Measurements from ENCODE around the gene REN. TPM values are rescaled to one million over a fixed set of nuclear protein-coding genes. Genes with fewer than 3 reads are reported as not detected.

REN gene
- total and polyA plus RNA-seq, 2 of the 13 experiments (the other 11 are each of a cell fraction or from before 2014, with no cell fraction given): not detected

GRCh38 chr1:204151552-204152309 lies 14.4 kb downstream of the REN start, which contains the start of gene ETNK2 (continued):
- no peak for TF ChIP-seq GATA4 (IDR thresholded peaks at IDR 0.05; ENCODE audit: borderline replicate concordance, low read depth)
- TF ChIP-seq ZNF644 (CRISPR knock-in tag; IDR thresholded peaks at IDR 0.05; ENCODE audit: low read depth): no peak
- TF ChIP-seq, protein P1, sequence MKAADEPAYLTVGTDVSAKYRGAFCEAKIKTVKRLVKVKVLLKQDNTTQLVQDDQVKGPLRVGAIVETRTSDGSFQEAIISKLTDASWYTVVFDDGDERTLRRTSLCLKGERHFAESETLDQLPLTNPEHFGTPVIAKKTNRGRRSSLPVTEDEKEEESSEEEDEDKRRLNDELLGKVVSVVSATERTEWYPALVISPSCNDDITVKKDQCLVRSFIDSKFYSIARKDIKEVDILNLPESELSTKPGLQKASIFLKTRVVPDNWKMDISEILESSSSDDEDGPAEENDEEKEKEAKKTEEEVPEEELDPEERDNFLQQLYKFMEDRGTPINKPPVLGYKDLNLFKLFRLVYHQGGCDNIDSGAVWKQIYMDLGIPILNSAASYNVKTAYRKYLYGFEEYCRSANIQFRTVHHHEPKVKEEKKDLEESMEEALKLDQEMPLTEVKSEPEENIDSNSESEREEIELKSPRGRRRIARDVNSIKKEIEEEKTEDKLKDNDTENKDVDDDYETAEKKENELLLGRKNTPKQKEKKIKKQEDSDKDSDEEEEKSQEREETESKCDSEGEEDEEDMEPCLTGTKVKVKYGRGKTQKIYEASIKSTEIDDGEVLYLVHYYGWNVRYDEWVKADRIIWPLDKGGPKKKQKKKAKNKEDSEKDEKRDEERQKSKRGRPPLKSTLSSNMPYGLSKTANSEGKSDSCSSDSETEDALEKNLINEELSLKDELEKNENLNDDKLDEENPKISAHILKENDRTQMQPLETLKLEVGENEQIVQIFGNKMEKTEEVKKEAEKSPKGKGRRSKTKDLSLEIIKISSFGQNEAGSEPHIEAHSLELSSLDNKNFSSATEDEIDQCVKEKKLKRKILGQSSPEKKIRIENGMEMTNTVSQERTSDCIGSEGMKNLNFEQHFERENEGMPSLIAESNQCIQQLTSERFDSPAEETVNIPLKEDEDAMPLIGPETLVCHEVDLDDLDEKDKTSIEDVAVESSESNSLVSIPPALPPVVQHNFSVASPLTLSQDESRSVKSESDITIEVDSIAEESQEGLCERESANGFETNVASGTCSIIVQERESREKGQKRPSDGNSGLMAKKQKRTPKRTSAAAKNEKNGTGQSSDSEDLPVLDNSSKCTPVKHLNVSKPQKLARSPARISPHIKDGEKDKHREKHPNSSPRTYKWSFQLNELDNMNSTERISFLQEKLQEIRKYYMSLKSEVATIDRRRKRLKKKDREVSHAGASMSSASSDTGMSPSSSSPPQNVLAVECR (CRISPR knock-in tag; IDR thresholded peaks at IDR 0.05; ENCODE audit: borderline replicate concordance): peak; percentile 67; the same call in 1 of the 2 replicates
- TF ChIP-seq ZNF282 (IDR thresholded peaks at IDR 0.05; ENCODE audit: partially characterized antibody): no peak
- TF ChIP-seq ZFP62 (CRISPR knock-in tag; IDR thresholded peaks at IDR 0.05): no peak
- TF ChIP-seq ZNF580 (CRISPR knock-in tag; IDR thresholded peaks at IDR 0.05; ENCODE audit: borderline replicate concordance, low read depth): no peak
- no peak for TF ChIP-seq PHB2 (IDR thresholded peaks at IDR 0.05; ENCODE audit: partially characterized antibody)
- TF ChIP-seq ZNF362 (CRISPR knock-in tag; IDR thresholded peaks at IDR 0.05; ENCODE audit: borderline replicate concordance): no peak
- peak; percentile 54 for TF ChIP-seq PHF8 (CRISPR knock-in tag; IDR thresholded peaks at IDR 0.05)
- TF ChIP-seq ZNF549 (CRISPR knock-in tag; IDR thresholded peaks at IDR 0.05): no peak
- TF ChIP-seq MEF2D (CRISPR knock-in tag; IDR thresholded peaks at IDR 0.05): no peak
- peak; percentile 57; the same call in 1 of the 2 replicates for TF ChIP-seq ZBTB7B (CRISPR knock-in tag; IDR thresholded peaks at IDR 0.05)
- peak; percentile 67 for TF ChIP-seq HNRNPK (IDR thresholded peaks at IDR 0.05; ENCODE audit: low read depth, low read length, poor library complexity, severe bottlenecking)
- TF ChIP-seq ZNF883 (CRISPR knock-in tag; IDR thresholded peaks at IDR 0.05; ENCODE audit: not compliant biosample characterization): no peak
- TF ChIP-seq NFE2L1 (CRISPR knock-in tag; IDR thresholded peaks at IDR 0.05; ENCODE audit: borderline replicate concordance): no peak
- TF ChIP-seq SP2 (CRISPR knock-in tag; IDR thresholded peaks at IDR 0.05): 0 out of 2 replicates have a peak, but pooled peaks have one; percentile 26
- no peak for TF ChIP-seq ZNF878 (CRISPR knock-in tag; IDR thresholded peaks at IDR 0.05)
- TF ChIP-seq, protein P2, sequence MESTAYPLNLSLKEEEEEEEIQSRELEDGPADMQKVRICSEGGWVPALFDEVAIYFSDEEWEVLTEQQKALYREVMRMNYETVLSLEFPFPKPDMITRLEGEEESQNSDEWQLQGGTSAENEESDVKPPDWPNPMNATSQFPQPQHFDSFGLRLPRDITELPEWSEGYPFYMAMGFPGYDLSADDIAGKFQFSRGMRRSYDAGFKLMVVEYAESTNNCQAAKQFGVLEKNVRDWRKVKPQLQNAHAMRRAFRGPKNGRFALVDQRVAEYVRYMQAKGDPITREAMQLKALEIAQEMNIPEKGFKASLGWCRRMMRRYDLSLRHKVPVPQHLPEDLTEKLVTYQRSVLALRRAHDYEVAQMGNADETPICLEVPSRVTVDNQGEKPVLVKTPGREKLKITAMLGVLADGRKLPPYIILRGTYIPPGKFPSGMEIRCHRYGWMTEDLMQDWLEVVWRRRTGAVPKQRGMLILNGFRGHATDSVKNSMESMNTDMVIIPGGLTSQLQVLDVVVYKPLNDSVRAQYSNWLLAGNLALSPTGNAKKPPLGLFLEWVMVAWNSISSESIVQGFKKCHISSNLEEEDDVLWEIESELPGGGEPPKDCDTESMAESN (CRISPR knock-in tag; conservative IDR thresholded peaks at IDR 0.05): 0 out of 2 replicates have a peak, but pooled peaks have one; percentile 29
- no peak for TF ChIP-seq ZSCAN25 (CRISPR knock-in tag; IDR thresholded peaks at IDR 0.05)
- no peak for TF ChIP-seq ZKSCAN8 (CRISPR knock-in tag; IDR thresholded peaks at IDR 0.05; ENCODE audit: borderline replicate concordance)
- no peak for TF ChIP-seq ZNF652 (CRISPR knock-in tag; IDR thresholded peaks at IDR 0.05; ENCODE audit: borderline replicate concordance, low read depth)
- TF ChIP-seq KLF9 (CRISPR knock-in tag; IDR thresholded peaks at IDR 0.05; ENCODE audit: low read depth): no peak

All from HepG2 (cell line).